Measurements from ENCODE around the gene UHRF2. TPM values are rescaled to one million over a fixed set of nuclear protein-coding genes. Genes with fewer than 3 reads are reported as not detected.

UHRF2 gene
- total and polyA plus RNA-seq, 2 of the 4 experiments (the other 2 are of a cell fraction): 27.6 to 37.3 TPM

GRCh38 chr9:6479959-6480358 is 67.0 kb downstream of the UHRF2 start:
- no TSS peak for BruUV-seq (replicated peaks)
- Histone ChIP-seq H3K4ac (ENCODE audit: low read depth, low read length) (no peak overlapping the region), H3K9me3 (ENCODE audit: control insufficient read depth, insufficient read depth, low read length) (no peaks in the 10 kb centered on the region), H2BK20ac (ENCODE audit: low read depth, low read length) (no peak overlapping the region), H3K18ac (ENCODE audit: low read depth, low read length) (no peak overlapping the region), H2AK5ac (ENCODE audit: low read depth, low read length) (no peak overlapping the region), H3K23ac (ENCODE audit: low read depth, low read length) (no peak overlapping the region), H2AK9ac (replicated peaks; ENCODE audit: low read depth, low read length, poor library complexity) (no peak overlapping the region), H3K14ac (replicated peaks; ENCODE audit: low read depth, low read length) (no peak overlapping the region), H3K4me1 (ENCODE audit: control insufficient read depth, insufficient read depth, low read length) (no peaks in the 10 kb centered on the region), H3K79me1 (ENCODE audit: low read depth in 1 of 2, low read length in 2 of 2) (peaks cover 10 to 29% of the 10 kb centered on the region in 2 experiments; a peak in 3 of 4 replicates), H3K27me3 (ENCODE audit: control insufficient read depth, insufficient read depth, low read length) (no peaks in the 10 kb centered on the region), H4K5ac (ENCODE audit: low read depth, low read length) (no peak overlapping the region), H3K9ac (ENCODE audit: low read depth, low read length) (no peak overlapping the region), H3K4me3 (ENCODE audit: insufficient read depth, low read depth, low read length) (no peak overlapping the region), H3K4me2 (ENCODE audit: low read depth, low read length) (no peak overlapping the region), H3K56ac (ENCODE audit: extremely low read depth, insufficient read depth, low read length) (no peak overlapping the region), H4K20me1 (ENCODE audit: insufficient read depth, low read length) (no peaks in the 10 kb centered on the region), H3K36me3 (ENCODE audit: control insufficient read depth, insufficient read depth, low read length) (peaks cover 13% of the 10 kb centered on the region; the same call in 1 of the 2 replicates), H2BK120ac (ENCODE audit: low read depth, low read length) (no peak overlapping the region), H3K27ac (ENCODE audit: insufficient read depth, low read length) (no peak overlapping the region), H4K91ac (ENCODE audit: insufficient read depth, low read depth, low read length) (no peak overlapping the region), H2AFZ (replicated peaks; ENCODE audit: low read length, poor library complexity) (no peak overlapping the region), H2BK5ac (ENCODE audit: low read depth, low read length, poor library complexity, severe bottlenecking) (no peak overlapping the region), H3K9me1 (ENCODE audit: insufficient read depth, low read length) (no peaks in the 10 kb centered on the region), H2BK15ac (ENCODE audit: low read depth, low read length) (no peak overlapping the region), H4K8ac (ENCODE audit: low read depth in 2 of 2, low read length in 2 of 2) (no peak overlapping the region)
- POLR2A ChIA-PET (ENCODE audit: unreplicated experiment): no interaction called here
- ATAC-seq (ENCODE audit: low read depth): no peak
- in situ Hi-C loops (cut with MboI; ENCODE audit: low sequenced_read_pairs) (no loop called here), dilution Hi-C loops (cut with HindIII; ENCODE audit: low sequenced_read_pairs, unreplicated experiment) (no loop called here), intact Hi-C loops (cut with micrococcal nuclease) (no loop called here)
- DNase-seq: no peak
- no peak for TF ChIP-seq CHD1 (IDR thresholded peaks at IDR 0.05; ENCODE audit: low read depth, low read length)
- TF ChIP-seq SMC3 (IDR thresholded peaks at IDR 0.05; ENCODE audit: low read depth, low read length): no peak
- no peak for TF ChIP-seq POLR2A (IDR thresholded peaks at IDR 0.05; ENCODE audit: low read depth, low read length)
- TF ChIP-seq RFX5 (IDR thresholded peaks at IDR 0.05; ENCODE audit: low read depth, low read length): no peak
- no peak for TF ChIP-seq USF2 (IDR thresholded peaks at IDR 0.05; ENCODE audit: low read depth, low read length)
- TF ChIP-seq RAD21 (IDR thresholded peaks at IDR 0.05; ENCODE audit: low read length): no peak
- no peak for TF ChIP-seq NFE2L2 (IDR thresholded peaks at IDR 0.05; ENCODE audit: low read depth, low read length)
- no peak for TF ChIP-seq FOS (IDR thresholded peaks at IDR 0.05; ENCODE audit: low read depth, low read length)
- CTCF ChIA-PET: no interaction called here
- WGBS, 2 experiments (ENCODE audit: extremely low coverage in 2 of 2, insufficient read length in 1 of 2): 60% methylated on average over 1 of the region's 2 CpGs; no CpG with 5 or more reads in 1 of the 2 experiments
